ENCODE data around the gene CEMP1. TPM values are rescaled to one million over a fixed set of nuclear protein-coding genes. Genes with fewer than 3 reads are reported as not detected.

The CEMP1 gene, protein sequence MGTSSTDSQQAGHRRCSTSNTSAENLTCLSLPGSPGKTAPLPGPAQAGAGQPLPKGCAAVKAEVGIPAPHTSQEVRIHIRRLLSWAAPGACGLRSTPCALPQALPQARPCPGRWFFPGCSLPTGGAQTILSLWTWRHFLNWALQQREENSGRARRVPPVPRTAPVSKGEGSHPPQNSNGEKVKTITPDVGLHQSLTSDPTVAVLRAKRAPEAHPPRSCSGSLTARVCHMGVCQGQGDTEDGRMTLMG
- 0.06 to 0.15 TPM (median 0.09 TPM) in 3 of 5 replicates, not detected in the others for total RNA-seq (2022; extraction: Qiagen RNA extraction)

DNA sequence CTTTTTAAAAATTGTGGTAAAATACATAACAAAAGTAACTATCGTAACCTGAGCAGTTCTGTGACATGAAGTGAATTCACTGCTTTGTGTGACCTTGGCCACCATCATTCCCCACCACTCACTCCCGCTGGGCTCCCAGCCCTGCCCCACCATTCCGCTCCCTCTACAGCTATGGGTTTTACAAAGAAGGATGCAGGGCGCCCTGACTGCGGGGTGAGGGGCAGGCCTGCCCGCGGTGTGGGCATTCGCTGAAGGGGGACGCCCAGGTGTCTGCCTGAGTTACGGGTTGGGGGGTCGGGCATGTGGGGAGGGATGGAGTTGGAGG is at the start of gene CEMP1:
Gene CEMP1, minus strand, starts transcription at position 38 of the 325 bp plus-strand sequence. CDS start 335 bp downstream, outside the sequence.

DNA sequence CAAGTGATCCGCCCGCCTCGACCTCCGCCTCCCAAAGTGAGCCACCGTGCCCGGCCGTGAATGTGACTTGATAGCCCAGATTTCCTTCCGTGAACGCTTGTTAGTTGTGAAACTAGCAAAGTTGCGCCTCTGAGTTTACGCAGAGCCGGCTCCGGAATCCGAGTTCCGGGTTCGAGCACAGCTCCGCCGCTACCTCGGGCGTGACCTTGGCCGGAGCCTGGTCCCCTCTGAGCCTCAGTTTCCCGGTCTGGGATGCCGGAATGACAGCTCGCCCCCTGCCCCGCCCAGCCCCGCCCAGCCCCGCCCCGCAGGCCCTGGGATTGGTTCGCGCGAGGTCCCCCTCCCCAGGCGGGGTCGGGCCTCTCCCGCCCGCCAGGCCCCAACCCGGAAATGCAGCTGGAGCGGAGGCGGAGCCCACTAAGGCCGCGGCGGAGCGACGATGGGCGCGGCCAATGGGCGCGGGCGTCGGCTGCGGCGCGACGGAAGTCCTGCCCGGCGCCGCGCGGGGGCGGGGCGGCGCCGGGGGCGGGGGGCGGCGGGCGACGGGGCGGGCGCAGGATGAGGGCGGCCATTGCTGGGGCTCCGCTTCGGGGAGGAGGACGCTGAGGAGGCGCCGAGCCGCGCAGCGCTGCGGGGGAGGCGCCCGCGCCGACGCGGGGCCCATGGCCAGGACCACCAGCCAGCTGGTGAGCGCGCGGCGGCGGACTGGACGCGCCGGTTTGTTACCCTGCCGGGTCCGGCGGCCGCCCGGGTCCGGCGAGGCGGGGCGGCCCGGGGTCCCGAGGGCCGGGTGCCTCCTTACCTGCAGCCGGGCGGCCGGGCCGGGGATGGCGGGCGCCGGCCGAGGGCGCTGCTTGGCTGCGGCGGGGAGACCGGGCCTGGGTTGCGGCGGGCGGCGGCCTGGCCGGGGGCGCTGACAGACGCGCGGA is 6.5 kb upstream of the CEMP1 start, which contains the start of gene PDPK1:
Gene PDPK1, plus strand, starts transcription at position 571 of the 929 bp plus-strand sequence. Its CDS starts 92 bp downstream, at position 663.

DNA sequence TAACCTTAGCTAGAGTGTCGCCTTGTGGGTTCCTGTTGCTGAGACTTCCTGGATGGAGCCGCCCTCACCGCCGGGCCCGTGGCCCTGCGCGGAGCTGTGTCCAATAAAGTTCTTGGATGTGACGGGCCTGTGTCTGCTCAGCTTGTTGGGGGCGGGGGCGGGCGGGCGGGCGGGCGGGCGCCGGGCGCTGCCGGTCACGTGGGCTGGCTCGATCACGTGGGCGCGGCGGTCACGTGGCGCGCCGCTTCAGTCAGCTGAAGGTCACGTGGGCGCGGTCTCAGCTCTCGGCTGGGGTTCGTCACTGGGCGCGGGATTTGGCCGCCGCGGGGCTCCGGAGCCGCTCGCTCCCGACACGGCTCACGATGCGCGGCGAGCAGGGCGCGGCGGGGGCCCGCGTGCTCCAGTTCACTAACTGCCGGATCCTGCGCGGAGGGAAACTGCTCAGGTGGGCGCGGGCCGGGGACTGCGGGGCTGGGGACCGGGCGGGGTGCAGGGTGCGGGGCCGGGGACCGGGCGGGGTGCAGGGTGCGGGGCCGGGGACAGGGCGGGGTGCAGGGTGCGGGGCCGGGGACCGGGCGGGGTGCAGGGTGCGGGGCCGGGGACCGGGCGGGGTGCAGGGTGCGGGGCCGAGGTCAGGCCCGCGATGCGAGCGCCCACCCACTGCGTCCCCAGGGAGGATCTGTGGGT is 11.0 kb downstream of the CEMP1 start, which contains the start of gene AMDHD2:
Gene AMDHD2, plus strand, starts transcription at position 275 of the 687 bp plus-strand sequence. Its CDS starts 88 bp downstream, at position 363.

DNA sequence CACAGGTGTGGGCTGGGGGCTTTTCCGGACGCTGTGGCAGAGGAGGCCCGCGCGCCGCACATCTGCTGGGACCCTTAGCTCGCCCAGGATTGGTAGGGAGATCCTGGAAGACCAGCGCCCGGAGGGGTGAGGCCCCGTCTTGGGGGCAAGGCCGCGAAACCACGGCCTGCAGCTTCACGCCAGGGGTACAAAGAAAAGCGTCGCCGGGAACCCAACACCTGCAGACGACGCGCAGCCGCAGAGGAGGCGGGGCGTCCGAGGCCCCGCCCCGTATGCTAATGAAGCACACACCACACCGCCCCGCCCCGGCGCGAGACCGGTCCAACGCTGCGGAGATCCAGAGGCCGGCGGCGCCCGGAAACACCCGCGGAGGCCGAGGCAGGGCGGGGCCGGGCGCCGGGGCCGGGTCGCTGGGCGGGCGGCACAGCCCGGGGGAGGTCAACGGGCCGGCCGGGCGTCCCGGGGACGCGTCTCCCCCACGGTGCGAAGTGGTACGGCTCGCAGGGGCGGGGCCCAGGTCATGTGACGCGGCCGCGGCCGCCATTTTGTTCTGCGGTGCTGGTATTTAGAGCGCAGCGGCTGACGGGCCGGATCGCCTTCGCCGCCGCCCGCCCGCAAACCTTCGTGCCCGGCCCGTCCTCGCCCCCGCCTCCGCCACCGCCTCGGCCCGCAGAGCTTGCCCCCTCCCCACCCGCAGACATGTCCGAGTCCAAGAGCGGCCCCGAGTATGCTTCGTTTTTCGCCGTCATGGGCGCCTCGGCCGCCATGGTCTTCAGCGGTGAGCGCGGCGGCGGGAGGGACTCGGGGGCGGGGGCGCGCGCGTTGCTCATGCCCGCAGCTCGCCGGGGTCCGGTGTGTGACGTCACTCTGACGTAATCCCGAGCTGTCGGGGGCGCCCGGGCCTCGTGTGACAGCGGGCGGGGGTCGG is 17.5 kb downstream of the CEMP1 start, which contains the start of gene ATP6V0C:
Gene ATP6V0C, plus strand, starts transcription at position 548 of the 928 bp plus-strand sequence. Its CDS starts 152 bp downstream, at position 700.

Other genes starting within 250 kb of the CEMP1 start
- 17.3 to 21.9 TPM (median 20.6 TPM) in 5 replicates for gene ABCA3, start 190.7 kb downstream of the CEMP1 start, total RNA-seq (2022; extraction: Qiagen RNA extraction)
- 20.2 to 23.1 TPM (median 21.1 TPM) in 5 replicates for gene CCNF, start 102.0 kb downstream of the CEMP1 start, total RNA-seq (2022; extraction: Qiagen RNA extraction)
- gene TEDC2, start 71.3 kb downstream of the CEMP1 start, total RNA-seq (2022; extraction: Qiagen RNA extraction): 15.9 to 20.9 TPM (median 18.9 TPM) in 5 replicates
- gene NTN3, start 60.1 kb downstream of the CEMP1 start, total RNA-seq (2022; extraction: Qiagen RNA extraction): 0.05 to 0.07 TPM (median 0.06 TPM) in 3 of 5 replicates, not detected in the others
- 6.0 to 7.9 TPM (median 6.7 TPM) in 5 replicates for gene TBC1D24, start 56.3 kb downstream of the CEMP1 start, total RNA-seq (2022; extraction: Qiagen RNA extraction)
- gene ATP6V0C, start 17.5 kb downstream of the CEMP1 start, total RNA-seq (2022; extraction: Qiagen RNA extraction): 146 to 301 TPM (median 257 TPM) in 5 replicates
- gene AMDHD2, start 11.0 kb downstream of the CEMP1 start, total RNA-seq (2022; extraction: Qiagen RNA extraction): 15.9 to 25.9 TPM (median 24.7 TPM) in 5 replicates
- 19.3 to 24.1 TPM (median 20.6 TPM) in 5 replicates for gene PDPK1, start 6.6 kb upstream of the CEMP1 start, total RNA-seq (2022; extraction: Qiagen RNA extraction)
- gene KCTD5, start 151.1 kb upstream of the CEMP1 start, total RNA-seq (2022; extraction: Qiagen RNA extraction): 35.2 to 44.7 TPM (median 40.1 TPM) in 5 replicates
- 1.1 to 2.3 TPM (median 1.8 TPM) in 5 replicates for gene PRSS27, start 188.8 kb upstream of the CEMP1 start, total RNA-seq (2022; extraction: Qiagen RNA extraction)
- 310 to 432 TPM (median 410 TPM) in 5 replicates for gene SRRM2, start 221.2 kb upstream of the CEMP1 start, total RNA-seq (2022; extraction: Qiagen RNA extraction)
- 453 to 554 TPM (median 517 TPM) in 5 replicates for gene ELOB, start 245.9 kb upstream of the CEMP1 start, total RNA-seq (2022; extraction: Qiagen RNA extraction)